Measurements from ENCODE around the gene UNC93B1.

The UNC93B1 gene

DNA sequence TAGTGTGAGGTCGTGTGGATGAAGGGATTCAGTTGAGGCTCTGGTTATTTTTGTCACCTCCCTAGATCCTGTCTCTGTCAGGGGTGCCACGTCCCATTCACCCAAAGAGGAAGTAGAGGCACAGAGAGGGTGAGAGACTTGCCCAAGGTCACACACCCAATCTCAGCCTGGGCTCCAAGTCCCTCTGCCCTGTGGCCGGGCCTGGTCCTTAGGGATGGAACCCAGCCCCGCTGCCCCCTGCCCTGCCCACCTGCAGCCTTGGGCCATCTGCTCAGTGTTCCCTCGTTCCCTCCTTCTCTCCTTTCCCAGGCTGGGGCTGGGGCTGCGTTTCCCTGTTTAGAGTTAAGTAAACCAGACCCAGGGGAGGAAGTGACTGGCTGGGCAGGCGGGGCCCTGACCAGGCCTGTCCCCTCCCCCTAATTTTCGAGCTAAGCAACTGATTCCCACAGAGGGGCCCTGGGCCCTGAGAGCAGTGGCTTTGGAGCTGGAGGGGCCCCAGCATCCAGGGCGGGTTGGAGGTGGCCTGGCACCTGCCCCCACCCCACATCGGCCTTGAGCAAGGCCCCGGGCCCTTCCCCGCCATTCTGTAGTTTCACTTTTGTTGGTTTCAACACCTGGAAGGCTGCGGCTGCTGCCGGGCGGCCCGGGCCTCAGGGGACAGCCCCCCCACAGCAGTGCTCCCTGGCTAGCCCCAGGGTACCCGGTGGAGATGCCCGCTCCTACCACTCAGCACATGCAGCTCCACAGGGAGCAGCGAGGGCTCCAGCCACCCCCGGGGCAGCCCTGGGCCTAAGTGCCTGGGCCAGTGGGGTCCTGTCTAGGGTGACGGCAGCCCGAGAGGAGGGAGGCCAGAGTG lies 36.4 kb upstream of the UNC93B1 start:
- DNase-seq (ENCODE audit: low read depth in 1 of 2, low spot score in 1 of 2), result no peak

DNA sequence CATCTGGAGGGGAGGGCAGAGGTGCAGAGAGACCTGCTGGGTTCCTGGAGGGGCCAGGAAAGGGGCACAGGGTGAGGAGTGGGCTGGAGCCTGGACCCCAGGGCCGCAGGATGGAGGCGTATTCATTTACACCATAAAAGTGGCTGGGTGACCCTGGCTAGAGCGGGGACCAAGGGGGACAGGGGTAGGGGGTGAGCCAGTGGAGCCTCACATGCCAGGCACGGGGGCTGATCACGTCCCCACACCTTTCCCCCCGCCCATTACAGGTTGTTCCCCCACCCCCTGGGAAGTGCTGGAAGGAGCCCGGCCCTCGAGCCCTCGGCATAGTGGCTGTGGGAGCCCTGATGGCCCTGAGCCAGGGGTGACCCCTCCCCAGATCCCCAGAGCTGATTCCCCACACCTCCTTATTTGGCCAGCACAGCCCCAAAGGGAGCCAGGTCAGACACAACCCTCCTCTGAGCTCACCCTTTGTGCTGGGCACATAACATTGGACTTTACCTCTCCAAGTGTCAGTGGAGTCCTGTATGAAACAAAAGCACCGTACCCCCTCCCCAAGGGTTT lies 35.7 kb upstream of the UNC93B1 start:
- no peak for DNase-seq (ENCODE audit: low read depth in 1 of 2, low spot score in 1 of 2)

DNA sequence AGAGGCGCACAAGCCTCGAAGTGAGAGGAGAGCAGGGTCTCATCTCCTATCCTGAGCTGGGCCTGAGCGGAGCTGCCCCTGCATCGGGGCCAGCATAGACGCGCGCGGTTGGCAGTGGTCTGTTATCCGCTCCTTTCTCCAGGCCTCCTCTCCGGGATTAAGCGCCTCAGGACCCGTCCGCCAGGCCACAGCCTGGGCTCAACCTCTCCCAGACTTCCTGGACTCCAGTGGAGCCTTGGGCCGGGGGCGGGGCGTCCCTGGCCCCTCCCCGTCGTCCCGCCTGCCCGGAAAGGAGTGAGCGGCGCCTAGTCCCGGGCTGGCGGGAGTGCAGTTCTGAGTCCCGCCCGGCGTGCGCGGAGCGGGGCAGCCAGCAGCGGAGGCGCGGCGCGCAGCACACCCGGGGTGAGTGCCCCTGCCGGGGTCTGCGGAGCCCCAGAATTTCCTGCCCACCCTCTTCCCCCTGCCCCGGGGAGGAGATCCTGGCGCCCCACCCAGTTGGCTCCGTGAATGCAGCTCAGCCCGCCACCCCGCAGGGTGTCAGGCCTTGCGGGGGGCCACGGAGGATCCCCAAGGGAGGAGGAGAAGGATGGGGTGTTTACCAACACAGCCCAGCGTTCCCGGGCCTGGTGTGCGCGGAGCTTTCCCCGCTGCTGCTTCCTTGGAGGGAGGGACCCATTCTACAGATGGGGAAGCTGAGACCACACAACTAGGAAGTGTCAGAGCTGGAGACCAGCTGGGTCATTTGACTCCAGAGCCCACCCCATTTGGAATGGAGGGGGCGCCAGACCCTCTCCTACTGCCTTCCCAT lies 35.0 kb upstream of the UNC93B1 start, which contains the start of gene TCIRG1:
TSS of gene TCIRG1 (plus strand) at position 308 of the 808 bp plus-strand sequence. CDS start 2,247 bp downstream, outside the sequence.
- DNase-seq (ENCODE audit: low read depth in 1 of 2, low spot score in 1 of 2), result peak; percentile 26 to 39

DNA sequence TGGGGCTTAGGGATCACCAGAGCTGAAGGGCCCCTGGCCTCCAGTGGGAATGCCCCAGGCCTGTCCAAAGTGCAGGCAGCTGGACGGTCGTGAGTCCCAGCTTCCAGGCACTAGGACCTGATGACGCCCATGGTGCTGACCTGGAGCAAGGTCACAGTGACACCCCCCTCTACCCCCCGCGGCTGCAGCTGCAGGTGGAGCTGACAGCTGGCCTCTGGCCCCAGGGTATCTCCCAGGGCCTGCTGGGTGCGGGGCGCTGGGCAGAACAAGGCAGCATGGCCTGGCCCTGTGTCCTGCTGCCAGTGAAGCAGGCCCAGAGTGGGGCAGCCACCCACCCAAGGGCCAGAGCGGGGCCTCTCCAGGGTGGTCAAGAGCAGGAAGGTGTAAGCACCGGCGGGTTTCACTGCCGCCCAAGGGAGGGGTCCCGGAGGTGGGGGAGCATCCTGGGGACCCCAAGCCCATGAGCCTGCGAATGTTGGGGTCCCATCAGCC lies 34.4 kb upstream of the UNC93B1 start:
- no peak for DNase-seq (ENCODE audit: low read depth in 1 of 2, low spot score in 1 of 2)

DNA sequence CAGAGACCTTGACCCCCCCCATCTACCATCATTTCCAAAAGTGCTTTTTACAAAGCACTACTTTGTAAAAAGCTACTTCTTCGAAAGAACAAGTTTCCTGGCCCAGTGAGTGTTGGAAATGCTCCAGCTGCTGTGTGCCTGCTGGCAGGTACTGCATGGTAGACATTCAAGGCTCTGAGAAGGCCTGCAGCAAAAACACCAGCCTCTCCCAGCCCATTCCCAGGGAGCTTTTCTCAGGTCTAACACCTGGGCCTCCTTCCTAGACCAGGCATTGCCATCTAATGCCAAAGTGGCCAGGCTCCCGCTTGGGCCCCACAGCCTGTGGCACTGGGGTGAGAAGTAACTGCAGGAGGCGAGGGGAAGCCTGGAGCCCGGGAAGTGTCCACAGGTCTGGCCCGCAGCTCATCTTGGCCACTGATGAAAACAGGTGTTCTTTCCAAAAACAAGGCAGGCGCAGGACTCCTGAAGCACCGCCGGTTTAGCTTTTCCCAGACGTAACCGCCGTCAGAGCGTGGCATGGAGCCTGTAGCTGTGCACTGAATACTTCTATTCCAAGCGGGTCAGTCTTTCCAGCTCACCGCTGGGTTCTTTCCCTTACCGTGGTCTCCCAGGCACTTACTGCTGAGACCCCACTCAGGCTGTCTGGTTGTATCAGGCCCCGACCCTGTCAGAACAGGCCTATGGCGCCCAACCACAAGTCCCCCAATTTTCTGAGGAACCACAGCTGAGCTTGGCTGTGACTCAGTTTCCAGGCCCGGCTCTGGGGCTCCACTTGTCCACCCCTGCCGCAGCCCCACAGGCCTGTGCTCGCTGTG lies 33.7 kb upstream of the UNC93B1 start:
- no peak for DNase-seq (ENCODE audit: low read depth in 1 of 2, low spot score in 1 of 2)

DNA sequence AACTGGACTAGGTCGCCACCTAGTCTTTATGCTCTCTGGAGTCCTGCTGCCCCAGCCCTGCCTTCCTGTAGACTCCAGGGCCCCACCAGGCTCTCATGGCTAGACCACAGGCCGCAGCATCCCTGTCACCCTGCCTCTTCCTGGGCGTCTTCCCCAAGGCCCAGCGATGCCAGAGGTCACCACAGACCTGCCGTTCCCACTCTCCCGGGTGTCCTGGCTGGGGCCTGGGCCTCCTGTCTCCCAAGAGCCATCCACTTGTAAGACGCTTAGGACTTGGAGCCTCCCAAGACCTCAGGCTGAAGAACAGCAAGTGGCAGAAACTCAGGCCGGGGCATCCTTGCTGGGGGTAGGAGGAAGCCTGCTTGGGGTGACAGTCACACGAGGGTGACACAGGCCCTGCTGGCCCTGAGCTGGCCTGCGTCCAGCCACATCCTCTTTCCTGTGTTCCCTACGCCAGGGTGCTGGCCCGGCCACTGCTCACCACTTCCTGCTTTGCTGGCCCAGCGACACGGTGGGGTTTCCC lies 32.9 kb upstream of the UNC93B1 start:
- DNase-seq (ENCODE audit: low read depth in 1 of 2, low spot score in 1 of 2), result no peak

DNA sequence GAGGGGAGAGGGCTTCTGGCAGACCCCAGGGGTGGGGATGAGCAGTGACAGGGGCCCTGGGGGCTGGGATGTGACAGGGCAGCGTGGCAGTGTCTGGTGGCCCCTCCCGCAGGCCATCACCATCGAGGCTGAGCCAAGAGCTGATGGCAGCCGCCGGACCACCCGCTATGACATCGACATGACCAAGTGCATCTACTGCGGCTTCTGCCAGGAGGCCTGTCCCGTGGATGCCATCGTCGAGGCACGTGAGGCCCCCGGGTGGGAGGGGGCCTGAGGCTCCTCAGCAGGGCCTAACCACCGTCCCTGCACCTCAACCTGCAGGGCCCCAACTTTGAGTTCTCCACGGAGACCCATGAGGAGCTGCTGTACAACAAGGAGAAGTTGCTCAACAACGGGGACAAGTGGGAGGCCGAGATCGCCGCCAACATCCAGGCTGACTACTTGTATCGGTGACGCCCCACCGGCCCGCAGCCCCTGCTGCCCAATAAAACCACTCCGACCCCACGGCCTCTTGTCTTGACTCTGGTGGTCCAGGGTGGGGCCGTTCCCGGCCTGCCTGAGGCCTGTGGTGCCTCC lies 32.3 kb upstream of the UNC93B1 start:
- DNase-seq (ENCODE audit: low read depth in 1 of 2, low spot score in 1 of 2), result no peak

DNA sequence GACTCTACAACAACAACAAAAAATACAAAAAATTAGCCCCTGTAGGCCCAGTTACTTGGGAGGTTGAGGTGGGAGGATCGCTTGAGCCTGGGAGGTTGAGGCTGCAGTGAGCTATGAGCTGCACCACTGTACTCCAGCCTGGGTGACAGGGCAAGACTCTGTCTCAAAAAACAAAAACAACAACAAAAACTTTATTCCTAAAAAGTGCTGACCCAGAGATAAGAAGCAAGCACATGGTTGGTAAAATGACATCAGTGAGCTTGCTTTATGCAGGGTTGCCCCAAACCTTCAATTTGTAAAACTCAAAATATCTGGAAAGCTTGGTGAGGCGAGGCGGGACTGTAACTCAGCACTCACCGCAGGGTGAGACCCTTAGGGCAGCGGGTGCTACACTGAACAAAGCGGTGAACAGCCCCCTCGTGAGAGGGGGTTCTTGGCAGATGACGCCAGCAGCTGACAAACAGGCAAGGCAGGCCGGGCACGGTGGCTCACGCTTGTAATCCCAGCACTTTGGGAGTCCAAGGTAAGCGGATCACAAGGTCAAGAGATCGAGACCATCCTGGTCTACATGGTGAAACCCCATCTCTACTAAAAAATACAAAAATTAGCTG lies 31.5 kb upstream of the UNC93B1 start:
- DNase-seq (ENCODE audit: low read depth in 1 of 2, low spot score in 1 of 2), result no peak

DNA sequence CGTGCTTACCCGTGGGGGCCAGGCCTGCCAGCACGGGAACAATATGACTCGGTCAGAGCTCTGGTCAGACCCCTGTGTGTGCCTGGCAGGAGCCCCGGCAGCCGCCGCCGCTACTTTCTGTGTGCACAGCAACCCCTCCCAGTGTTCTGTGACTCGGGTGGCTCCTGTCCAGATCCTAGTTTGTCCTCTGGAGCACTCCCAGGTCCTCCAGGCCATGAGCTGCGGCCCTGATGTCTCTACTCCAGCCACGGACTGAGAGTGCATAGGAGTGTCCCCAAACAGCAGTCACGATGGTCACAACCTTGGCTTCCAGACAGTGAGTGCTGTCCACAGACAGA lies 29.8 kb upstream of the UNC93B1 start:
- DNase-seq (ENCODE audit: low read depth in 1 of 2, low spot score in 1 of 2), result no peak

DNA sequence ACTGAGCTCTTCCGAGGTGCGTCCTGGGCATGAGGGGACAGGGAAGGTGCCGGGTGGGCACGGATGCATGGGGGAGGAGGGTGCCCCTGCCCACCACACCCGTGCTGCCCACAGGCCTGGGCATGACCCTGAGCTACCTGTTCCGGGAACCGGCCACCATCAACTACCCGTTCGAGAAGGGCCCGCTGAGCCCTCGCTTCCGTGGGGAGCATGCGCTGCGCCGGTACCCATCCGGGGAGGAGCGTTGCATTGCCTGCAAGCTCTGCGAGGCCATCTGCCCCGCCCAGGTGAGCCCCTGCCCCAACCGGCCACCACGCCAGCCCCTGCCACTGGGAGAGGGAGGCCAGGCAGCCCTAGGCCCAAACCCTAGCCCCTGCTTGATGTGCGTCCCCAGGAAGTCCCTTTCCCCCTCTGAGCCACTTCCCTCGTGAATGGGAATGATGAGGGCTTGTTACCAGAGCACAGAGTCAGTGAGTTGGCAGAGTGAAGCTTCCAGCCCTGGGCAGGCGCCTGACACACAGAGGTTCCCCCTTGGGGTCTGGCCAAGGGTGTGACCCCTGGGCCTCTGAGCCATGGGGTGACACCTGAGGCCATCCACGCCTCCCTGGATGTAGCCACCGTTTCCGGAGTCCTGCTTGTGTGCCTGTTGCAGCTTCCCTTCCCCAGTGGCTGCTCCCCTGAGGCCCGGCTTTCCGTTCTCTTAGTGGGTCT lies 29.3 kb upstream of the UNC93B1 start:
- DNase-seq (ENCODE audit: low read depth in 1 of 2, low spot score in 1 of 2), result no peak

DNA sequence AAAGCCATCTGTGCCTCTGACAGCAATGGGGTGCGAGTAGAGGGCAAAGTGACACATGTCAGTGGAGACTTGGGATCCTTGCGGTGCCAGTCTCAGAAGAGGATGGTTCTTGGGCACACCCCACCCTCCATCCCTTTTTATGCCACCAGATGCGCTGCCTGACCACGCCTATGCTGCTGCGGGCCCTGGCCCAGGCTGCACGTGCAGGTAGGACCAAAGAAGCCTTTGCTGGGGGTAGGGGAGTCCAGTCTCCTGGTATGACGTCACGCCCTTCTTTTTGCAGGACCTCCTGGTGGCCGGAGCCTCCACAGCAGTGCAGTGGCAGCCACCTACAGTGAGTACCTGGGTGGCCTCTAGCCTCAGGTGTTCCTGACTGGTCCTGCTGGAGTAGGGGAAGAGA lies 28.1 kb upstream of the UNC93B1 start:
- no peak for DNase-seq (ENCODE audit: low read depth in 1 of 2, low spot score in 1 of 2)

DNA sequence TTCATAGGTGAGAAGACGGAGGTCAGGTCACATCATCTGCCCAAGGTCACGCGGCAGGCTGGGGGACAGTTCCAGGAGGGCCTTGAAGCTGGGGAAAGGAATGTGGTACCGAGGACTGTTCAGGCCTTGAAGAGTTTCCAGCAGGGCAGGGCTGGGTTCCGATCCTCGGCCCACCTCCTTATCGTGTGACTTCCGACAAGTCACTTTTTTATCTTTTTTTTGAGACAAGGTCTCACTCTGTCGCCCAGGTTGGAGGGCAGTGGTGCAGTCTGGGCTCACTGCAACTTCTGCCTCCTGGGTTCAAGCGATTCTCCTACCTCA lies 27.2 kb upstream of the UNC93B1 start:
- no peak for DNase-seq (ENCODE audit: low read depth in 1 of 2, low spot score in 1 of 2)

DNA sequence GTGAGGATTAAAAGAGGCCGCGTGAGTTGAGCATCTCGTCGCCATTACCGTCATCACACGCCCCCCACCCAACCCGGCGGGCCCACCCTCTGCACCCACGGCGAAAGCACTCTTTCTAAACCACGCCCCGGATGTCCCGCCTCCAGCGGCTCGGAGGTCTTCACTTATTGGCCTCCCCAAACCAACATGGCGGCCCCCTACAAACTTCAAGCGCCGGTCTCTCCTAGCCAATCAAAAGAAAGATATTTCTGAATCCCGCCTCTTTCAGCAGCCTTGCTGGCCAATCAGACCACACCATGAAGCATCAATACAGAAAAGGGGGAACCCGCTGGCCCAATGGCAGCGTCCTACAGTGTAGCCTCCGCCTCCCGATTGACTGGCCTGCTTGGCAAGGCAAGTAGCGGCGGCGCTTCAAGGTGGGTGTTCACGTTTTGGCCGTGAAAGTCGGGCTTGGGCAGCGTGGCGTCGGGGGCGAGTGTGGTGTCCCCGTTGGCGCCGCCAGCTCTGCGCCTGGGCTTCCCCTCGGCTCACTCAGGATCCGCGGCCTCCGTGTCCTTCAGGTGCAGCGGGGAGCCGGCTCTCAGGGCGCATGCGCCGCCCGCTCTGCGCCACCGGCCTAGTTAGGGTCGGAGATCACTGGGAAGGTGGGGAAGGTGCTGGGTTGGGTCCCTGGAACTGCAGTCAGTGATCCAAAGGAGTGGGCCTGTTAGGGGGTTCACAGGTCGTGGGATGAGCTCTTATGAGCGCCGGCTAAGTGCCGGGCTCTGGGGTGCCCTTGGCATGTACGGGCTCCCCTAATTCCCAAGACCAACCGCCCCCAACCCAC lies 26.6 kb upstream of the UNC93B1 start, which contains the start of gene NDUFS8:
TSS of gene NDUFS8 (plus strand) at position 364 of the 826 bp plus-strand sequence. CDS start 1,471 bp downstream, outside the sequence.
- peak; percentile 91 to 93 for DNase-seq (ENCODE audit: low read depth in 1 of 2, low spot score in 1 of 2)

DNA sequence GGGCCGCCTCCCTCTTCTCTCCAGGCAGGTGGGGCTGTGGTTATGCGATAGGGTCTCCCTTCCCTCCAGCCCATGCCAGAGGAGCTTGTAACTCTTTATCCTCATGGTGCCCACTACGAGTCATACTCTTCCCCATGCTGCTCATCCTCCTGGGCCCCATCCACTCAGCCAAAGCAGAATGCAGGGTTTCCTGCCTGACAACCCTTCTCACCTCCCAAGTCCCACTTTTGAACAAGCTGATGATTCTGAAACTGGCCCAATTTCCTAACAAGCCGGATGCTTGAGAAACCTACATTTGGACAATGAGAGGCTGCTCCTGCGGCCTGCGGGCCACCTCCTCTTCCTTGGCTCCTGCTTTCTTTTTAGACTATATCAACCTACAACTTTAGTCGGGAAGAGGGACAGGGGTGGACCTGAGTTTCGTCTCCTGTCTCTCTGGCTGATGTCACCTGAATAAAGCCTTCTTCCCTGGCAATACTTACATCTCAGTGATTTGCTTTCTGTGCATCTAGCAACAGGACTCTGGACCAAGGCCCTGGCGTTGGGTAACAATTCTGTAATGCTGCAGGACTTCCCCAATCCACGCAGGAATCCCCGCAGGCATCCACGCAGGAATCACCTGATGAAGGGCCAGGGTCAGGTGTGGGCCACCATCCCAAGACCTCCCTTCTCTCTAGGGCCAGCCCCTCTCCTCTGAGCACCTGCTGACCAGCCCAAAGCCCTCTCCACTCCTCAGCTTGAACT lies 25.1 kb upstream of the UNC93B1 start:
- DNase-seq (ENCODE audit: low read depth in 1 of 2, low spot score in 1 of 2), result no peak

DNA sequence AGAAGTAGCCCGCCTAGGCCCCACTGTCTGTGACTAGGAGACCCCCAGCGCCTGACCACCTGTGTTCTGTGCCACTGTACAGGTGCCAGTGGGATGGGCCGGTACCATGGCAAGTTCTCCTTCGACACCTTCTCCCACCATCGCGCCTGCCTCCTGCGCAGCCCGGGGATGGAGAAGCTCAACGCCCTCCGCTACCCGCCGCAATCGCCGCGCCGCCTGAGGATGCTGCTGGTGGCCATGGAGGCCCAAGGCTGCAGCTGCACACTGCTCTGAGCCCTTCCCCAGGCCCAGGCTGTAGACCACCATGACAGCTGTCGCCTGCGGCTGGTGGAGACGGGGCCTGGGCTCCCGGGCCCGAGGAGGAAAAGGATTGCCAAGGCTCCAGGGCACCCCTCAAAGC lies 23.8 kb upstream of the UNC93B1 start:
- no peak for DNase-seq (ENCODE audit: low read depth in 1 of 2, low spot score in 1 of 2)

DNA sequence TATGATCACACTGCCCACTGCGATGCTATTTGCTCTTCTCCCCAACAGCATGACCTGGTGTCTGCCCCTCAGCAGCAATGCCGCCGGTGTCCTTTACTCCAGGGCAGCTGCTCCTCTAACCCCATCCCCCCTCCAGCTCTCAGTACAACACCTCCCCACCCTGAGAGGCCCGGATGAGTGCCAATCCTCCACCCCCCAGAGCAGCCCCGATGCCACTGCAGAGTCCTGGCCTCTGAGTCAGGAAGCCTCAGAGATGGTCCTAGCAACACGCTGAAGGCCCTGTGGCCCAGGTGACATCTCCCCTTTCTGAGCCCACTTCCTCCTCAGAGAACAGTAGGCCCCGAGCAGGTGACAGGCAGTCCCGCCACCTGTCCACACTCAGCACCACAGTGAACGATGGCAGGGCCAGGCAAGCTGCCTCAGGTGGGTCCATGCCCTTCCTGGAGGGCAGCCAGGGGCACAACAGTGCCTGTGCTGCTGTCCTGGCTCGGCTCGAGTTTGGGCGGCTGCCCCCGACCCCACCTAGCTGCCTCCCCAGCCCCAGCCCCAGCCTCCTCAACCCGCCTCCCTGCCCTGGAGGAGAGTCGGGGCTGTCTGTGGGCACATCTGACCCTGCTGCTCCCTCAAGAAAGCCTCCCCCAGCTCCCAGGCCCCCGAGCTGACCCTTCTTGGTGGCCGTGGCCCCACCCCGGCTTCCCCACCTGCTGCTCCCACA lies 22.7 kb upstream of the UNC93B1 start:
- DNase-seq (ENCODE audit: low read depth in 1 of 2, low spot score in 1 of 2), result no peak

DNA sequence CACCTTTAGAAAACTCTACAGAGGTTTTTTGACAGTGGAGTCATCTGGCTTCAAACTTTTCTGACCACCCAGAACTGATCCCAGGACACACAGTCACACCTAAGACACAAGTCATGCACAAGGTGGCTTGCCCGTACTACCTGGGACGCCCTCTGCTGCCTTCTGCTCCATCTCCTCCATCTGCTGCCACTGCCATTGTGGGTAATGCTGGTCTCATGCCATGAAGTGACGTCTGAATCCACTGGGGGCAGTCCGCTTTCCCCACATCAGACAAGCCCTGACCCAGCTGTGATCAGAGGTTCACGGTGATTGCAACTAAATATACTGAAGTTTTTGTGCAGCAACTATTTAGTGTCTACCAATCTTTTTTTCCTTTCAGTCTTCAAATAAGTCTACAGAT lies 21.1 kb upstream of the UNC93B1 start:
- DNase-seq (ENCODE audit: low read depth in 1 of 2, low spot score in 1 of 2), result no peak

All from activated T-helper 1 cell treated with anti-CD3 and anti-CD28 coated beads, Interleukin-2, amount 50 U/mL, for 16 hours (primary cell).